NCI-H1417 treated with DMSO at 0.1 percent for 48 hours (cell line): ENCODE results near the gene FRMD4B.
"Not testable (repeated sequence)": the region's sequence is repeated elsewhere in the genome, so short reads cannot be mapped to it uniquely, and the experiment has no call there.

ENCODE experiments used
- DNase-seq: peaks from one replicate; lab custom pipeline; 2025; lab: John Stamatoyannopoulos, UW

Gene FRMD4B

GRCh38 chr3:69283496-69283895, 102.4 kb downstream of the FRMD4B start:
- DNase-seq = no peak

GRCh38 chr3:69282181-69282580, 103.7 kb downstream of the FRMD4B start:
- no peak for DNase-seq

GRCh38 chr3:69277403-69277802, 108.5 kb downstream of the FRMD4B start:
- not testable (repeated sequence) for DNase-seq

- DNase-seq = no peak
Observed at GRCh38 chr3:69276884-69277283, 109.0 kb downstream of the FRMD4B start.

- not testable (repeated sequence) for DNase-seq
Observed at GRCh38 chr3:69276191-69276590, 109.7 kb downstream of the FRMD4B start.

- no peak for DNase-seq
Observed at GRCh38 chr3:69273896-69274295, 112.0 kb downstream of the FRMD4B start.

GRCh38 chr3:69272556-69272955, 113.3 kb downstream of the FRMD4B start:
- no peak for DNase-seq

GRCh38 chr3:69271098-69271497, 114.8 kb downstream of the FRMD4B start:
- DNase-seq = no peak

- no peak for DNase-seq
Observed at GRCh38 chr3:69266585-69266984, 119.3 kb downstream of the FRMD4B start.

- DNase-seq = not testable (repeated sequence)
Observed at GRCh38 chr3:69266071-69266470, 119.8 kb downstream of the FRMD4B start.

- DNase-seq = not testable (repeated sequence)
Observed at GRCh38 chr3:69260843-69261405, 125.0 kb downstream of the FRMD4B start.

- DNase-seq = no peak
Observed at GRCh38 chr3:69260216-69260787, 125.6 kb downstream of the FRMD4B start.

GRCh38 chr3:69259125-69259524, 126.8 kb downstream of the FRMD4B start:
- DNase-seq = no peak

GRCh38 chr3:69255928-69256327, 130.0 kb downstream of the FRMD4B start:
- DNase-seq = no peak

- no peak for DNase-seq
Observed at GRCh38 chr3:69254351-69254750, 131.5 kb downstream of the FRMD4B start.

GRCh38 chr3:69252631-69253030, 133.3 kb downstream of the FRMD4B start:
- DNase-seq = no peak

- no peak for DNase-seq
Observed at GRCh38 chr3:69252141-69252540, 133.7 kb downstream of the FRMD4B start.

- no peak for DNase-seq
Observed at GRCh38 chr3:69251078-69251805, 134.6 kb downstream of the FRMD4B start.

GRCh38 chr3:69250014-69250413, 135.9 kb downstream of the FRMD4B start:
- DNase-seq = no peak

GRCh38 chr3:69249001-69249400, 136.9 kb downstream of the FRMD4B start:
- no peak for DNase-seq

- no peak for DNase-seq
Observed at GRCh38 chr3:69248436-69248835, 137.5 kb downstream of the FRMD4B start.

- no peak for DNase-seq
Observed at GRCh38 chr3:69246612-69247011, 139.3 kb downstream of the FRMD4B start.

- DNase-seq = no peak
Observed at GRCh38 chr3:69244039-69244438, 141.8 kb downstream of the FRMD4B start.

GRCh38 chr3:69241769-69242168, 144.1 kb downstream of the FRMD4B start:
- no peak for DNase-seq
